Adrenal gland (tissue), 5 donors: ENCODE data around the gene FSIP2.

Experiments
- CTCF ChIP-seq, 6 experiments: fragments of 450-650 bp in 4 of 6; fragments of 200-600 bp in 2 of 6; sonication (generic) in 1 of 6; IDR thresholded peaks; 1 replicate in 5 of 6; 2 replicates in 1 of 6; pipeline versions ENCODE4 v1.5.1 to v1.8.0; 2016 to 2021; ENCODE audit warnings: antibody characterized with exemption in 6 of 6, mild to moderate bottlenecking in 2 of 6, moderate library complexity in 1 of 6
- POLR2A ChIP-seq, 2 donors: fragments of 450-650 bp; IDR thresholded peaks; one replicate each; pipeline ENCODE4 v1.6.1; 2017; ENCODE audit warnings: antibody characterized with exemption in 2 of 2, mild to moderate bottlenecking in 2 of 2, moderate library complexity in 1 of 2
- donor health status: DM: no; HTN: no; CAD: no.

GRCh38 chr2:185857691-185858090, 119.1 kb downstream of the FSIP2 start:
- no peak for TF ChIP-seq POLR2A (IDR thresholded peaks at IDR 0.05)
- no peak for TF ChIP-seq CTCF (IDR thresholded peaks at IDR 0.05)
